ENCODE data around the gene TIMP1.

DNA sequence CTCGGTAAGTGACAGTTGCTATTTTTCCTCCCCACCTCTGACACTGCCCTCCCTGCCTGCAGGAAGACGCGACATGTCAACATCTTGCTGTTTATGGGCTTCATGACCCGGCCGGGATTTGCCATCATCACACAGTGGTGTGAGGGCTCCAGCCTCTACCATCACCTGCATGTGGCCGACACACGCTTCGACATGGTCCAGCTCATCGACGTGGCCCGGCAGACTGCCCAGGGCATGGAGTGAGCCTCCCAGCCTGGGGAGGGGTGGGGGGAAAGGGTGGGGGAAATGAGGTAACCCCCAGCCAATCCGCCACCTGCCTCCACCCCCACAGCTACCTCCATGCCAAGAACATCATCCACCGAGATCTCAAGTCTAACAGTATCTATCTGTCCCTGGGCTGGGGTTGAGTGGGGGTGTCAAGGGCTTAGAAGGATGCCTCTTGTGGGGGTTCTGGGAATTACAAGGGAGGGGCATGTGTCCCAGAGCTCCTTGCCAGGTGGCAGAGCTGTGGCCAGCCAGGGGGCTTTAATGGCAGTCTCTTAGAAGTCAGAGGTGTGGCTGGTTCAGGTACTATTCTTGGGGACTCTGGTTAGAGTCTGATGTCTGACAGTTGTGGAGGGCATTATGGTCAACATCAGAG lies 13.5 kb upstream of the TIMP1 start:
- TF ChIP-seq, protein P1, sequence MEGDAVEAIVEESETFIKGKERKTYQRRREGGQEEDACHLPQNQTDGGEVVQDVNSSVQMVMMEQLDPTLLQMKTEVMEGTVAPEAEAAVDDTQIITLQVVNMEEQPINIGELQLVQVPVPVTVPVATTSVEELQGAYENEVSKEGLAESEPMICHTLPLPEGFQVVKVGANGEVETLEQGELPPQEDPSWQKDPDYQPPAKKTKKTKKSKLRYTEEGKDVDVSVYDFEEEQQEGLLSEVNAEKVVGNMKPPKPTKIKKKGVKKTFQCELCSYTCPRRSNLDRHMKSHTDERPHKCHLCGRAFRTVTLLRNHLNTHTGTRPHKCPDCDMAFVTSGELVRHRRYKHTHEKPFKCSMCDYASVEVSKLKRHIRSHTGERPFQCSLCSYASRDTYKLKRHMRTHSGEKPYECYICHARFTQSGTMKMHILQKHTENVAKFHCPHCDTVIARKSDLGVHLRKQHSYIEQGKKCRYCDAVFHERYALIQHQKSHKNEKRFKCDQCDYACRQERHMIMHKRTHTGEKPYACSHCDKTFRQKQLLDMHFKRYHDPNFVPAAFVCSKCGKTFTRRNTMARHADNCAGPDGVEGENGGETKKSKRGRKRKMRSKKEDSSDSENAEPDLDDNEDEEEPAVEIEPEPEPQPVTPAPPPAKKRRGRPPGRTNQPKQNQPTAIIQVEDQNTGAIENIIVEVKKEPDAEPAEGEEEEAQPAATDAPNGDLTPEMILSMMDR (IDR thresholded peaks at IDR 0.05; ENCODE audit: poor library complexity), result peak; percentile 11
- no peak for TF ChIP-seq EZH2 (IDR thresholded peaks at IDR 0.05; ENCODE audit: borderline replicate concordance)

Measured in hepatocyte (in vitro differentiated cells).